BJ (cell line): ENCODE data around the gene CDC25B. TPM values are rescaled to one million over a fixed set of nuclear protein-coding genes. Genes with fewer than 3 reads are reported as not detected.

Source experiments
- CTCF ChIA-PET: fragments of 350-600 bp; formaldehyde crosslinking; extraction: SDS; loops from one replicate; lab custom pipeline; 2021; ENCODE audit warnings: antibody characterized with exemption, inconsistent platforms; lab: Yijun Ruan, JAX
- POLR2A ChIA-PET: fragments of 300-600 bp; sonication (Branson Sonifier 250); formaldehyde crosslinking; extraction: SDS; loops from one replicate; lab custom pipeline; 2021; ENCODE audit warnings: antibody characterized with exemption; lab: Charles Lee
- DNase-seq: peaks from one replicate; pipeline ENCODE4 v3.0.0-alpha.2; 2011; ENCODE audit warnings: low read depth
- H3K27me3 ChIP-seq: 2 replicates; pipeline ENCODE4 v1.6.0; 2011; ENCODE audit warnings: low read length; ENCODE audit not compliant: control insufficient read depth, insufficient read depth
- H3K36me3 ChIP-seq: 2 replicates; pipeline ENCODE4 v1.5.1; 2011; ENCODE audit warnings: low read length; ENCODE audit not compliant: control insufficient read depth, insufficient read depth
- H3K4me3 ChIP-seq: 2 replicates; pipeline ENCODE4 v1.5.1; 2011; ENCODE audit warnings: low read depth, mild to moderate bottlenecking, control low read depth, low read length
- polyA plus RNA-seq: library from polyadenylated mRNA; depleted of rRNA; stranded (reverse); fragments of >200 nt; gene quantifications from 2 replicates; pipeline ENCODE4 v1.2.3, GENCODE V29; 2011
- TF ChIP-seq, protein P1 (sequence below): IDR thresholded peaks from 2 replicates; pipeline ENCODE4 v1.5.1; 2011; ENCODE audit warnings: low read depth, mild to moderate bottlenecking, control low read depth, inconsistent platforms, low read length, moderate library complexity; ENCODE audit not compliant: insufficient read depth

The CDC25B gene
- polyA plus RNA-seq, 1 experiment, result 68.1 TPM

DNA sequence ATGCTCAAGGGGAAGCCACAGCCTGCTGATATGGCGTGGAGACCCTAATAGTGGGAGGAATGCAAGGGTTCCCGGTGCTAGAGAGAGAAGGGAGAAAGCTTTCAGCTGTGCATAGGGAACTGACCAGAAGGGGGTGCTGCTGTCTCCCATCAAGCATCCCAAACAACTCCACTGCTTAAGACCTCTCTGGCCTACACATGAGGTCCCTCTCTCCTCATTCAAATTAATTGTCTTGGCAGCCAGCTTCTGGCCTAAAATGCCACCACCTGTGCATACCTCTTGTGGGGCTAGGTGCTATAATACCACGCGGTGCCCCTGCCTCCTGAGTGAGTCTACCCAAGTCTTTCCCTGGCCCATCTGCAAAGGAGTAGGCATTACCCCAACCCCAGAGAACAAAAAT, 43.0 kb upstream of the CDC25B start:
- no peaks in the 10 kb centered on the region for H3K27me3 ChIP-seq
- TF ChIP-seq, protein P1, sequence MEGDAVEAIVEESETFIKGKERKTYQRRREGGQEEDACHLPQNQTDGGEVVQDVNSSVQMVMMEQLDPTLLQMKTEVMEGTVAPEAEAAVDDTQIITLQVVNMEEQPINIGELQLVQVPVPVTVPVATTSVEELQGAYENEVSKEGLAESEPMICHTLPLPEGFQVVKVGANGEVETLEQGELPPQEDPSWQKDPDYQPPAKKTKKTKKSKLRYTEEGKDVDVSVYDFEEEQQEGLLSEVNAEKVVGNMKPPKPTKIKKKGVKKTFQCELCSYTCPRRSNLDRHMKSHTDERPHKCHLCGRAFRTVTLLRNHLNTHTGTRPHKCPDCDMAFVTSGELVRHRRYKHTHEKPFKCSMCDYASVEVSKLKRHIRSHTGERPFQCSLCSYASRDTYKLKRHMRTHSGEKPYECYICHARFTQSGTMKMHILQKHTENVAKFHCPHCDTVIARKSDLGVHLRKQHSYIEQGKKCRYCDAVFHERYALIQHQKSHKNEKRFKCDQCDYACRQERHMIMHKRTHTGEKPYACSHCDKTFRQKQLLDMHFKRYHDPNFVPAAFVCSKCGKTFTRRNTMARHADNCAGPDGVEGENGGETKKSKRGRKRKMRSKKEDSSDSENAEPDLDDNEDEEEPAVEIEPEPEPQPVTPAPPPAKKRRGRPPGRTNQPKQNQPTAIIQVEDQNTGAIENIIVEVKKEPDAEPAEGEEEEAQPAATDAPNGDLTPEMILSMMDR, result peak; percentile 87
- DNase-seq, result no peak
- peaks cover 2% of the 10 kb centered on the region; the same call in 1 of the 2 replicates for H3K36me3 ChIP-seq
- CTCF ChIA-PET, result interaction anchor here (0.6 to 6.7 kb wide), 27 partner anchors 8 to 358 kb away, joined by 3 to 51 read pairs (median 4); partner anchors contain the start of genes ADISSP, AP5S1, CENPB and HSPA12B
- no peak overlapping the region for H3K4me3 ChIP-seq
- POLR2A ChIA-PET, result no interaction called here

DNA sequence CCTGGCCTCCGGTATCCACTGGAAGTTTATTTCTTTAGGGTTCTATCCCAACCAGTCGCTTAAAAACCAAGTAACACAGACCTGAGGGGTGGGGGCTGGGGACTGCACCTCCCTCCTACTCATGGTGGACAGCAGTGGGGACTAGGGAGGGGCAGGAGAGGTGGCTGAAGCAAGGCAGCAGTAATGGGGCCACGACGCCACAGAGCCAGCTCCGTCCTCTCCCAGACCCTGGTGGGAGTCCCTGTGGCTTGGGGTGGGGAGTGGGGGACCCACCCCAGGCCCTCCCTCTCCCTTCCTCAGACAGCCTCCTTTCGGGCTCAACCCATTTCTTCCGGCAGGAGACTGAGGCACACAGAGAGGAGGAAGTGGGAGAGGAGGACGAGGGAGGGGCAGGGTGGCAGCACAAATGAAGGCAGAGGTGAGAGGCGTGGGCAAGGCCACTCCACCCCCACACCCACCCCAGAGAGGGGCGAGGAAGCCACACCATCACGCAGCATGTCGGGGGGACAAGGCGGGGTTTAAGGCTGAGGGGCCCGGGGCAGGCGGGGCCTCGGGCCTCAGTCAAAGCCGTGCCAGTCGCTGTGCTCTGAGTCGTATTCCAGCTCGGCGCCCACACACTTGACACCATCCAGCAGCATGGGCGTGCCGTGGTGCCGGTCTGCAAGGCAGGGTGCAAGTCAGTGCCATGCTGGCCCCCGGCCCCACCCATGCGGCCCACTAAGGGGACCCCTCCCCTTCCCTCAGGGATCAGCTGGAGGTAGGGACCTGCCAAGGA, 42.4 kb upstream of the CDC25B start:
- TF ChIP-seq, protein P1, result no peak
- no peak for DNase-seq
- Histone ChIP-seq H3K4me3 (no peak overlapping the region), H3K27me3 (no peaks in the 10 kb centered on the region), H3K36me3 (peaks cover 2% of the 10 kb centered on the region; the same call in 1 of the 2 replicates)
- POLR2A ChIA-PET, result no interaction called here
- CTCF ChIA-PET, result interaction anchor here (0.9 to 6.7 kb wide), 23 partner anchors 8 to 357 kb away, joined by 3 to 51 read pairs (median 5); partner anchors contain the start of genes ADISSP, AP5S1, CENPB and SPEF1

DNA sequence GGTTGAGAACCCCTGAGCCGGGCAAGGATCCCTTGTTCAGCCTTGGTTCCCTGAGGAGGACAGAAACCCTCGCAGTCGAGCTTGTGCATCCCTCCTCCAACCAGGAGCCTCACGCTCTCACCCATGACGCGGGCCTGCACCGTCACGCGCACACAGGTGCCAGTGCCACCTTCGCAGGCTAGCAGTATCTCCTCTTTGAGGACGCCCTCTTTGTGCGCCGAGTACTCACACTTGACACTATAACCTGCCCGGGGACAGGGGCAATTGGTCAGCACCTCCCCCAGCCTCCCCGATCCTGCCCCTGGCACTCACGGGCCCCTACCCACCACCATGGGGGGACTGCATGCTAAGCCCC, 41.9 kb upstream of the CDC25B start:
- no peak overlapping the region for H3K4me3 ChIP-seq
- DNase-seq, result no peak
- ChIA-PET CTCF (interaction anchor here (0.9 to 6.7 kb wide), 9 partner anchors 9 to 187 kb away, joined by 3 to 51 read pairs (median 6); partner anchors contain the start of genes ADISSP, AP5S1 and SPEF1), POLR2A (no interaction called here)
- no peaks in the 10 kb centered on the region for H3K27me3 ChIP-seq
- peaks cover 3% of the 10 kb centered on the region; the same call in 1 of the 2 replicates for H3K36me3 ChIP-seq
- TF ChIP-seq, protein P1, result no peak

DNA sequence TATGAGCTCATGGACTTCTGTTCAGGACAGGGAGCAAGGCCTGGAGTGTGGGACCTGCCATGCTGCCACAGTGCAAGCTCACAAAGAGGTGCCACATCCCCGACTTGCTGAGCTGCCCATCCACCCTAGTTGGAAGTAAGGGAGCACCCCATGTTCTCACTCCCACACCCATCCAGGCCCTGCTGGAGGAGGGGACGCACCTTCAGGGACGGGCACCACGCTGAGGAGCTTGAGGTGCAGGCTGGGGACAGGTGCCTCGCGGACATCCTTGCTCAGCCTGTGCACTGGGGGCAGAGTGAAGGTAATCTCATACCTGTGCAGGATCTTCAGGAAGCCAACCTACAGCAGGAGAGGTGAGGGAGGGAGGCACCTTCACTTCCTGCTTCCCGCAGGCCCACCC, 40.8 kb upstream of the CDC25B start:
- peaks cover 4% of the 10 kb centered on the region; the same call in 1 of the 2 replicates for H3K36me3 ChIP-seq
- H3K4me3 ChIP-seq, result no peak overlapping the region
- TF ChIP-seq, protein P1, result no peak
- CTCF ChIA-PET, result interaction anchor here (1.1 to 6.7 kb wide), 8 partner anchors 10 to 188 kb away, joined by 3 to 51 read pairs (median 5); partner anchors contain the start of genes ADISSP, AP5S1 and SPEF1
- DNase-seq, result no peak
- POLR2A ChIA-PET, result no interaction called here
- H3K27me3 ChIP-seq, result no peaks in the 10 kb centered on the region

DNA sequence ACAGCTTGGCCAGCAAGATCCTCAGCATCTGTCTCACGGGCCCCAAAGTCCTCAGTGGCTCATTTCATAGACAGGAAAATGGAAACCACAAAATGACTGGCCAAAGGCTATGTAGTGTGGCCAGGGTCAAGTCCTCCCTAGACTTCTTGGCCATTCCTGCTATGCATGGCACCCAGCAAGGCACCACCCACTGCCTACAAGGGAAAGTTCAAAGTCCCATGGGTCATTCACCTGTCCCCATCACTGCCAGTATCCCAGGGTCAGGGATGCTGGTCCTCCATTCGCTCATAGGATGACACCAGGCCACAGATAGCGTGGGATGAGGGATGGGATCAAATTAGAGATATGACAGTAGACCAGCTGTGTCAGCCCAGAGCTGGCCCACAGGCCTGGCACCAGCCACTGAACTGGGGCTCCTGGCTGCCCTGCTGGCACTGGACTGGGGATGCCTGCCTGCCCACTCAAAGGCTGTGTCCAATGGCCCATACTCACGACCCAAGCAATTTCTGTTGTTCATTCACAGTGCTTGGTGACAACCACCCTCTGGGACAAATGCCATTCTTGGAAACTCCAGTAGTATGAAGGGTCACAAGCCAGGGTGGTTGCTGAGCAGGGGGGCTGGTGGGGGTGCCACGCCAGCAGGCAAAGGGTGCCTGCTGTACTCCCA, 40.2 kb upstream of the CDC25B start:
- DNase-seq, result no peak
- TF ChIP-seq, protein P1, result no peak
- no peaks in the 10 kb centered on the region for H3K27me3 ChIP-seq
- CTCF ChIA-PET, result interaction anchor here (1.1 to 6.7 kb wide), 7 partner anchors 11 to 63 kb away, joined by 3 to 51 read pairs (median 14); partner anchors contain the start of genes ADISSP, AP5S1 and SPEF1
- peaks cover 4% of the 10 kb centered on the region; the same call in 1 of the 2 replicates for H3K36me3 ChIP-seq
- no peak overlapping the region for H3K4me3 ChIP-seq
- POLR2A ChIA-PET, result no interaction called here
